Measurements from ENCODE around the gene TBC1D24.
"Not testable (repeated sequence)": the region's sequence is repeated elsewhere in the genome, so short reads cannot be mapped to it uniquely, and the experiment has no call there.

TBC1D24 gene

GRCh38 chr16:2473446-2473926, 1.4 kb upstream of the TBC1D24 start:
- H3K9me3 Mint-ChIP-seq, result no peaks in the 10 kb centered on the region
- H3K4me1 Mint-ChIP-seq, result peaks cover 27% of the 10 kb centered on the region
- peak overlapping the region; percentile 61 for H3K4me3 Mint-ChIP-seq
- peaks cover 1% of the 10 kb centered on the region for H3K36me3 Mint-ChIP-seq (ENCODE audit: insufficient read depth)
- DNase-seq (ENCODE audit: low spot score in 2 of 2) (no peak), ATAC-seq (replicated peaks; ENCODE audit: extremely low read depth, poor library complexity, severe bottlenecking) (peak; percentile 3)
- no peak overlapping the region for H3K27ac Mint-ChIP-seq (ENCODE audit: low read depth)
- peaks cover 32% of the 10 kb centered on the region for H3K27me3 Mint-ChIP-seq

- DNase-seq (ENCODE audit: low spot score in 2 of 2), result peak; percentile 30 to 35
- H3K27ac Mint-ChIP-seq (ENCODE audit: low read depth), result no peak overlapping the region
These were observed 689 bp upstream of the TBC1D24 start for GRCh38 chr16:2473999-2474876.

DNA sequence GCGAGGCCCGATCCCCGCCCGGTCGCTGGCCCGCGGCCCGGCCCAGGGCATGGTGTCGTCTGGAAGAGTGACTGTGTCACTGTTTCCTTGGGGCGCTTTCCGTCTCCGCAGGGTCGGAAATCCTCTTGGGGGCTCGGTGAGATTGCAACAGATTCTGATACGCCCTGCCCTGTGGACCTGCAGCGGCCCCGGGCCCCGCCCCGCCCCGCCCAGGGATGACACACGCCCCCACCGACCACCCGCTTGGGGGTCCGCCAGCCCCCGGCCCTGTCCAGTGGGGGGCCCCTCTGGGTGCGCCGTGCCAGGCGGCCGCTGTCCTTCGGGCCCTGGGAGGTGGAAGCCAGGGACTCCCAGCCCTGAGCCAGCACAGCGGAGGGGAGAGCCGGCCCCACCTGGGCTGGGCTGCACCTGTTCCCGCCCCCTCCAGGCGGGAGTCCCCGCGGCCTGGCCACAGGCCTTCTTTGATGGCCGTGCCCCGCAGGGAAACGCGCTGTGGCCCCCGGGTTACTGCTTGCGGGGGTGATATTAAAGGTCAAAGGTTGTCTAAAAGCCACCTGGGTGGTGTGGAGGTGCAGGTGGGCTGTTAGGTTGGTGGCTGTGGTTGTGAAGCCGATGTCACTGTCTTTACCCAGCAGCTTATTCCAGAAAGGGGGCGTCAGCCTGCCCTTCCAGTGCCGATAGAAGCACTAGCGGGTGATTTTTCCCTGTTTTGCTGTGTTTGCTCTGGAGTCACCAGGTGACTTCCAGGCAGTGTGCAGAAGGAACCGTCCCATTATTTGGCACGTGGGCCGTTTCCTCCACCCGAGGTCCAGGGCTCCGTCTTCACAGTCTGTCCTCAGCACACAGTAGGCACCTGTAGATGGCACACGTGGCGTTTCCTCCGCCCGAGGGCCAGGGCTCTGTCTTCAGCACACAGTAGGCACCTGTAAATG, 752 bp downstream of the TBC1D24 start:
- peak overlapping the region; percentile 73 for H3K4me3 Mint-ChIP-seq
- DNase-seq (ENCODE audit: low spot score in 2 of 2), result no peak
- H3K27ac Mint-ChIP-seq (ENCODE audit: low read depth), result no peak overlapping the region
- peaks cover 37% of the 10 kb centered on the region for H3K4me1 Mint-ChIP-seq
- peaks cover 10% of the 10 kb centered on the region for H3K27me3 Mint-ChIP-seq
- peak; percentile 29 for ATAC-seq (replicated peaks; ENCODE audit: extremely low read depth, poor library complexity, severe bottlenecking)
- no peaks in the 10 kb centered on the region for H3K9me3 Mint-ChIP-seq
- H3K36me3 Mint-ChIP-seq (ENCODE audit: insufficient read depth), result no peaks in the 10 kb centered on the region

More at GRCh38 chr16:2473999-2474876, 689 bp upstream of the TBC1D24 start:
- ATAC-seq (replicated peaks; ENCODE audit: extremely low read depth, poor library complexity, severe bottlenecking), result peak; percentile 79
- Mint-ChIP-seq H3K4me1 (peaks cover 27% of the 10 kb centered on the region), H3K4me3 (peak overlapping the region; percentile 73), H3K36me3 (ENCODE audit: insufficient read depth) (peaks cover 1% of the 10 kb centered on the region), H3K27me3 (peaks cover 24% of the 10 kb centered on the region), H3K9me3 (no peaks in the 10 kb centered on the region)

DNA sequence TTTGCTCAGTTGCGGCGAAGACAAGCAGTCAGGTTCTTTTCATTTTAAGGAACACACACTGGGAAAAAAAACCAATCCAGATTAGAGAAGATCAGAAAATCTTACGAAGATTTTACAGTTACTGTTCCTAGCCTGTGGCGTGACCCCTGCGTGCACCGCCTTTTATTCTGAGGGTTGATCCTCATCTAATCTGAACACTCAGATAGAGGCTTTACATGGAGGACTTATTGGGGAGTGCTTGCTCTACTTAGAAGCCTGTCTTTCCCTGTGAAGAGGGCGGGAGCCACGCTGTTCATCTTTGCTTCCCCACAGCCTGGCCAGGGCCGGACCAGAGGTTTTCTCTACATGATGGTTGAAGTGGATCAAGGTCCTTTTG, 1.4 kb downstream of the TBC1D24 start:
- H3K27ac Mint-ChIP-seq (ENCODE audit: low read depth), result no peak overlapping the region
- peak overlapping the region; percentile 73 for H3K4me3 Mint-ChIP-seq
- H3K36me3 Mint-ChIP-seq (ENCODE audit: insufficient read depth), result no peaks in the 10 kb centered on the region
- peaks cover 37% of the 10 kb centered on the region for H3K4me1 Mint-ChIP-seq
- no peaks in the 10 kb centered on the region for H3K9me3 Mint-ChIP-seq
- no peak for ATAC-seq (replicated peaks; ENCODE audit: extremely low read depth, poor library complexity, severe bottlenecking)
- no peak for DNase-seq (ENCODE audit: low spot score in 2 of 2)
- peaks cover 9% of the 10 kb centered on the region for H3K27me3 Mint-ChIP-seq

DNA sequence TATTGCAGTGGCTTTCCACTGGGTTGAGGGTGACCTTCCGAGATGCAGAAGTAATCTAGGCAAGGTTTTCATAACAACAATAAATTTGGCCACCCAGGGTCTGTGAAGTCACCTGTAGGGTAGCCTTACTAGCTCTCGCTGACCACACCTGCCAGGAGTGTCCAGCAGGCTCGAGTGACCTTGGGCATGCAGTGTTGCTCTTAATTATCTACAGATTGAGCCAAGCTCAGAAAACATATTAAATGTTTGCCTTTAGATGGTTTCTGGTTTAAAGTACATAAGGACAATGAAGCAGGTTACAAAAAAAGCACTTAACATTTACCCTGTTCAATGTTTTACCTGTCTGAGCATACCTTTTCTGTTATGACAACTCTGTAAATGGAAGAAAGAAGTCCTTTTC, 1.8 kb downstream of the TBC1D24 start:
- DNase-seq (ENCODE audit: low spot score in 2 of 2) (no peak), ATAC-seq (replicated peaks; ENCODE audit: extremely low read depth, poor library complexity, severe bottlenecking) (no peak)
- Mint-ChIP-seq H3K4me3 (peak overlapping the region; percentile 73), H3K36me3 (ENCODE audit: insufficient read depth) (no peaks in the 10 kb centered on the region), H3K9me3 (no peaks in the 10 kb centered on the region), H3K27me3 (peaks cover 9% of the 10 kb centered on the region), H3K27ac (ENCODE audit: low read depth) (no peak overlapping the region), H3K4me1 (peaks cover 37% of the 10 kb centered on the region)

GRCh38 chr16:2477327-2477726, 2.4 kb downstream of the TBC1D24 start:
- ATAC-seq (replicated peaks; ENCODE audit: extremely low read depth, poor library complexity, severe bottlenecking), result no peak
- Mint-ChIP-seq H3K4me1 (peaks cover 42% of the 10 kb centered on the region), H3K27ac (ENCODE audit: low read depth) (no peak overlapping the region), H3K4me3 (no peak overlapping the region), H3K9me3 (no peaks in the 10 kb centered on the region), H3K27me3 (peaks cover 9% of the 10 kb centered on the region), H3K36me3 (ENCODE audit: insufficient read depth) (no peaks in the 10 kb centered on the region)
- no peak for DNase-seq (ENCODE audit: low spot score in 2 of 2)

- peaks cover 3% of the 10 kb centered on the region for H3K27me3 Mint-ChIP-seq
- no peak overlapping the region for H3K4me3 Mint-ChIP-seq
- H3K36me3 Mint-ChIP-seq (ENCODE audit: insufficient read depth), result no peaks in the 10 kb centered on the region
- peaks cover 45% of the 10 kb centered on the region for H3K4me1 Mint-ChIP-seq
- H3K9me3 Mint-ChIP-seq, result no peaks in the 10 kb centered on the region
- ATAC-seq (replicated peaks; ENCODE audit: extremely low read depth, poor library complexity, severe bottlenecking) (no peak), DNase-seq (ENCODE audit: low spot score in 2 of 2) (no peak)
- H3K27ac Mint-ChIP-seq (ENCODE audit: low read depth), result no peak overlapping the region
These were observed 3.4 kb downstream of the TBC1D24 start for GRCh38 chr16:2478279-2478678.

DNA sequence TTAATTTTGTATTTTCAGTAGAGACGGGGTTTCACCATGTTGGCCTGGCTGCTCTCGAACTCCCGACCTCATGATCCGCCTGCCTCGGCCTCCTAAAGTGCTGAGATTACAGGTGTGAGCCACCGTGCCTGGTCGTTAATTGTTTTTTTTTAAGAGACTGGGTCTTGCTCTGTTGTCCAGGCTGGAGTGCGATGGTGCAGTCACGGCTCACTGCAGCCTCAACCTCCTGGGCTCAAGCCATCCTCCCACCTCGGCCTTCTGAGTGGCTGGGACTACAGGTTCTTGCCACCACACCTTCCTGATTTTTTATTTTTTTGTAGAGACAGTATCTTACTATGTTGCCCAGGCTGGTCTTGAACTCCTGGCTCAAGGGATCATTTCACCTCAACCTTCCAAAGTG, 5.1 kb downstream of the TBC1D24 start:
- not testable (repeated sequence) for H3K36me3 Mint-ChIP-seq (ENCODE audit: insufficient read depth); DNase-seq (ENCODE audit: low spot score in 2 of 2); H3K27me3 Mint-ChIP-seq; H3K9me3 Mint-ChIP-seq; H3K27ac Mint-ChIP-seq (ENCODE audit: low read depth); ATAC-seq (replicated peaks; ENCODE audit: extremely low read depth, poor library complexity, severe bottlenecking); H3K4me3 Mint-ChIP-seq
- H3K4me1 Mint-ChIP-seq, result peaks cover 45% of the 10 kb centered on the region

DNA sequence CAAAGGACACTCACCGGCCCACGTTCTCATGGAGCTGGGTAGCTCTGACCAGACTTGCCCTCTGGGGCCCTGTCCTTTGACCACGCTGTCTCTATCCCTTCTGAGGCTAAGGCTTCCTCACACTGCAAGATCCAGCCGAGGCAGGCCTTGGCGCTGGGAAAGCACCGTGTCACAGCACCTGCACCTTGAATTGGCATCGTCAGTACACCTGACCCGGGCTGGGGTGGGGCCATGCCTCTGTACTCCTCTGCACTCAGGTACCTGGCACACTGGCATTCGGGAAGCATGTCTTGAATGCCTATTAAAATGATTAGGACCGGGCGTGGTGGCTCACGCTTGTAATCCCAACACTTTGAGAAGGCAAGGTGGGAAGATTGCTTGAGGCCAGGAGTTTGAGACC, 6.0 kb downstream of the TBC1D24 start:
- Mint-ChIP-seq H3K27me3 (no peaks in the 10 kb centered on the region), H3K4me3 (no peak overlapping the region), H3K4me1 (peaks cover 48% of the 10 kb centered on the region), H3K36me3 (ENCODE audit: insufficient read depth) (no peaks in the 10 kb centered on the region), H3K27ac (ENCODE audit: low read depth) (no peak overlapping the region), H3K9me3 (no peaks in the 10 kb centered on the region)
- no peak for DNase-seq (ENCODE audit: low spot score in 2 of 2)
- ATAC-seq (replicated peaks; ENCODE audit: extremely low read depth, poor library complexity, severe bottlenecking), result no peak

- H3K4me3 Mint-ChIP-seq, result no peak overlapping the region
- H3K9me3 Mint-ChIP-seq, result no peaks in the 10 kb centered on the region
- no peaks in the 10 kb centered on the region for H3K36me3 Mint-ChIP-seq (ENCODE audit: insufficient read depth)
- H3K4me1 Mint-ChIP-seq, result peaks cover 42% of the 10 kb centered on the region
- no peak overlapping the region for H3K27ac Mint-ChIP-seq (ENCODE audit: low read depth)
- DNase-seq (ENCODE audit: low spot score in 2 of 2) (no peak), ATAC-seq (replicated peaks; ENCODE audit: extremely low read depth, poor library complexity, severe bottlenecking) (no peak)
- no peaks in the 10 kb centered on the region for H3K27me3 Mint-ChIP-seq
These were observed 6.7 kb downstream of the TBC1D24 start for GRCh38 chr16:2481676-2482075.

DNA sequence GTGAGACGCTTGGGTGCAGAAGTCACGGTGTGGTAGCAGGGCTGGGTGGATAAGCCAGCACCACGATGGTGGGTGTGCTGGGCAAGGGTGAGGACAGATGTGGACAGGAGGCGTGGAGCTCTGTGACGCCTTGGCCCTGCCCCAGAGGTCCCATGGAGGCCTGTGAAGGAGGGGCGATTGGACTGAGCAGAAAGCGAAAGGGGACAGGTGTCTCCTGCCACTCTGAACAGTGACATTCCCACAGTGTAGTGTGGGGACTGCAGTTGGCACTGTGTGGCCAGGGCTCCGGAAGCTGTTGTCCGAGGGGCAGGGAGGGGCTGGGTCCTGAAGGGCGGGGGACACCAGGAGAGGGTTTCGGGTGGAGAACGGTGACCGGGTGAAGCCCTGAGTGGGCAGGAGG, 7.3 kb downstream of the TBC1D24 start:
- Mint-ChIP-seq H3K27ac (ENCODE audit: low read depth) (no peak overlapping the region), H3K4me3 (no peak overlapping the region), H3K9me3 (no peaks in the 10 kb centered on the region), H3K4me1 (peaks cover 47% of the 10 kb centered on the region), H3K36me3 (ENCODE audit: insufficient read depth) (no peaks in the 10 kb centered on the region), H3K27me3 (no peaks in the 10 kb centered on the region)
- DNase-seq (ENCODE audit: low spot score in 2 of 2) (no peak), ATAC-seq (replicated peaks; ENCODE audit: extremely low read depth, poor library complexity, severe bottlenecking) (no peak)

GRCh38 chr16:2482708-2483534, 8.0 kb downstream of the TBC1D24 start:
- Mint-ChIP-seq H3K36me3 (ENCODE audit: insufficient read depth) (no peaks in the 10 kb centered on the region), H3K4me1 (peaks cover 46% of the 10 kb centered on the region), H3K27ac (ENCODE audit: low read depth) (peak overlapping the region; percentile 55), H3K27me3 (no peaks in the 10 kb centered on the region), H3K9me3 (no peaks in the 10 kb centered on the region), H3K4me3 (no peak overlapping the region)
- ATAC-seq (replicated peaks; ENCODE audit: extremely low read depth, poor library complexity, severe bottlenecking) (no peak), DNase-seq (ENCODE audit: low spot score in 2 of 2) (no peak)

All from central memory CD8-positive, alpha-beta T cell (primary cell).